Gastrocnemius medialis (tissue), 4 donors: ENCODE data around the gene ZNF507. TPM values are rescaled to one million over a fixed set of nuclear protein-coding genes. Genes with fewer than 3 reads are reported as not detected.
"Not testable (repeated sequence)": the region's sequence is repeated elsewhere in the genome, so short reads cannot be mapped to it uniquely, and the experiment has no call there.

Experiments used
- ATAC-seq, 2 donors: fragments of 150-250 bp; one replicate each; pipeline ENCODE4 v1.9.1; 2016
- DNase-seq, 2 donors: peaks; one replicate each; pipeline ENCODE4 v3.0.0-alpha.2; 2019
- H3K27ac ChIP-seq, 4 donors: fragments of 200-600 bp; sonication (generic); 1 replicate in 1 of 4; 2 replicates in 3 of 4; pipeline ENCODE4 v1.5.1; 2016 to 2018; ENCODE audit warnings: mild to moderate bottlenecking in 2 of 4, moderate library complexity in 1 of 4
- H3K27me3 ChIP-seq, 3 donors: fragments of 200-600 bp; sonication (generic) in 2 of 3; 1 replicate in 1 of 3; 2 replicates in 2 of 3; pipeline versions ENCODE4 v1.5.1 to v1.6.0; 2016 to 2019; ENCODE audit warnings: mild to moderate bottlenecking in 1 of 3, moderate library complexity in 1 of 3
- H3K36me3 ChIP-seq, 2 donors: fragments of 200-600 bp; sonication (generic) in 1 of 2; one replicate each; pipeline ENCODE4 v1.5.1; 2017 to 2018
- H3K4me1 ChIP-seq, 2 donors: fragments of 200-600 bp; sonication (generic) in 1 of 2; one replicate each; pipeline ENCODE4 v1.5.1; 2016 to 2017; ENCODE audit warnings: mild to moderate bottlenecking in 2 of 2
- H3K4me3 ChIP-seq, 4 donors: fragments of 200-600 bp; sonication (generic) in 3 of 4; 1 replicate in 1 of 4; 2 replicates in 3 of 4; pipeline ENCODE4 v1.5.1; 2016 to 2019; ENCODE audit warnings: mild to moderate bottlenecking in 2 of 4
- H3K9me3 ChIP-seq, 3 donors: fragments of 200-600 bp; sonication (generic) in 2 of 3; 1 replicate in 1 of 3; 2 replicates in 2 of 3; pipeline ENCODE4 v1.5.1; 2016 to 2019
- CTCF ChIP-seq, 5 experiments: fragments of 450-650 bp in 3 of 5; fragments of 200-600 bp in 2 of 5; sonication (generic) in 2 of 5; IDR thresholded peaks in 4 of 5; conservative IDR thresholded peaks in 1 of 5; 1 replicate in 4 of 5; 2 replicates in 1 of 5; pipeline ENCODE4 v1.5.1; 2016 to 2019; ENCODE audit warnings: antibody characterized with exemption in 5 of 5, mild to moderate bottlenecking in 3 of 5, moderate library complexity in 3 of 5
- POLR2A ChIP-seq, 2 donors: fragments of 450-650 bp; IDR thresholded peaks; one replicate each; pipeline ENCODE4 v1.6.1; 2017; ENCODE audit warnings: antibody characterized with exemption in 2 of 2, mild to moderate bottlenecking in 2 of 2, moderate library complexity in 2 of 2
- in situ Hi-C, 4 donors: fragments of 200-750 bp; cut with MboI; loops; one replicate each; pipeline versions ENCODE4 v1.15.0 to v1.8.0; 2017; ENCODE audit warnings: low sequenced_read_pairs in 4 of 4
- intact Hi-C: fragments of 100-400 bp; cut with DNase I; formaldehyde crosslinking; loops from one replicate; pipeline ENCODE4 v1.15.1; 2023; ENCODE audit warnings: low total_unique reads
- total RNA-seq, 4 donors: library from RNA; depleted of rRNA; stranded (reverse); fragments of >200 nt; gene quantifications; one replicate each; pipeline versions ENCODE4 v1.1.0 to v1.2.3, GENCODE V29; 2016

Gene ZNF507
- total RNA-seq, 4 donors from 2014 or later = 11.9 to 21.8 (median 17.8) TPM

- H3K27ac ChIP-seq = peak overlapping the region; percentile 69 to 82 (median 75)
- in situ Hi-C loops = loop anchor here in 1 of 4 donors (25.0 kb wide), 1 partner anchor 314 kb away; the partner anchor contains the start of genes ANKRD27, NUDT19 and RGS9BP
- intact Hi-C loops = loop anchor here (2.0 kb wide), 1 partner anchor 20 kb away; no protein-coding TSS in a partner anchor
- TF ChIP-seq CTCF (IDR thresholded peaks at IDR 0.05 in 4 of 5, conservative IDR thresholded peaks at IDR 0.05 in 1 of 5) (no peak), POLR2A (IDR thresholded peaks at IDR 0.05) (no peak)
- H3K9me3 ChIP-seq = no peaks in the 10 kb centered on the region
- no peaks in the 10 kb centered on the region for H3K27me3 ChIP-seq
- DNase-seq (no peak), ATAC-seq (no peak)
- peaks cover 20 to 21% of the 10 kb centered on the region in 2 donors for H3K4me1 ChIP-seq
- peak overlapping the region in 1 of 4 donors; percentile 0 for H3K4me3 ChIP-seq
- H3K36me3 ChIP-seq = peaks cover 0 to 6% of the 10 kb centered on the region in 2 donors
These were observed 27.5 kb downstream of the ZNF507 start for GRCh38 chr19:32372726-32373517.

GRCh38 chr19:32373585-32374295, 28.3 kb downstream of the ZNF507 start:
- peaks cover 0 to 6% of the 10 kb centered on the region in 2 donors for H3K36me3 ChIP-seq
- peak; percentile 66 to 70 for DNase-seq
- TF ChIP-seq CTCF (IDR thresholded peaks at IDR 0.05 in 4 of 5, conservative IDR thresholded peaks at IDR 0.05 in 1 of 5) (no peak), POLR2A (IDR thresholded peaks at IDR 0.05) (no peak)
- peak overlapping the region; percentile 69 to 82 (median 75) for H3K27ac ChIP-seq
- peak; percentile 100 for ATAC-seq
- intact Hi-C loops = loop anchor here (2.0 kb wide), 2 partner anchors 21 to 31 kb away; partner anchors contain the start of gene DPY19L3
- H3K4me3 ChIP-seq = peak overlapping the region in 1 of 4 donors; percentile 0
- H3K4me1 ChIP-seq = peaks cover 20 to 21% of the 10 kb centered on the region in 2 donors
- in situ Hi-C loops = loop anchor here in 1 of 4 donors (25.0 kb wide), 1 partner anchor 314 kb away; the partner anchor contains the start of genes ANKRD27, NUDT19 and RGS9BP
- no peaks in the 10 kb centered on the region for H3K27me3 ChIP-seq
- H3K9me3 ChIP-seq = no peaks in the 10 kb centered on the region

- intact Hi-C loops = loop anchor here (2.0 kb wide), 1 partner anchor 30 kb away; the partner anchor contains the start of gene DPY19L3
- Histone ChIP-seq H3K27ac (peak overlapping the region; percentile 69 to 82 (median 75)), H3K4me1 (peaks cover 20 to 21% of the 10 kb centered on the region in 2 donors)
- not testable (repeated sequence) for H3K4me3 ChIP-seq, H3K9me3 ChIP-seq, H3K36me3 ChIP-seq, DNase-seq, H3K27me3 ChIP-seq
- ATAC-seq = peak in 1 of 2 donors; percentile 33
- in situ Hi-C loops = loop anchor here in 1 of 4 donors (25.0 kb wide), 1 partner anchor 313 kb away; the partner anchor contains the start of genes ANKRD27, NUDT19 and RGS9BP
These were observed 29.0 kb downstream of the ZNF507 start for GRCh38 chr19:32374362-32374761.

- H3K27me3 ChIP-seq, H3K27ac ChIP-seq, H3K4me3 ChIP-seq, ATAC-seq, in situ Hi-C loops, DNase-seq, H3K9me3 ChIP-seq: not testable (repeated sequence)
- peaks cover 0 to 27% of the 10 kb centered on the region in 2 donors for H3K36me3 ChIP-seq
- peaks cover 20 to 21% of the 10 kb centered on the region in 2 donors for H3K4me1 ChIP-seq
- TF ChIP-seq CTCF (IDR thresholded peaks at IDR 0.05 in 4 of 5, conservative IDR thresholded peaks at IDR 0.05 in 1 of 5) = peak in 4 of 5 experiments; percentile 8 to 29 (median 22)
- intact Hi-C loops = loop anchor here (5.0 kb wide), 1 partner anchor 35 kb away; no protein-coding TSS in a partner anchor
These were observed 31.7 kb downstream of the ZNF507 start for GRCh38 chr19:32377088-32377487.
